B cell (primary cell): ENCODE measurements around the gene SCMH1.
"Not testable (repeated sequence)": the region's sequence is repeated elsewhere in the genome, so short reads cannot be mapped to it uniquely, and the experiment has no call there.

Experiments
- CTCF ChIP-seq: fragments of 200-600 bp; IDR thresholded peaks from one replicate; pipeline ENCODE4 v1.8.0; 2022; ENCODE audit warnings: antibody characterized with exemption, mild to moderate bottlenecking
- EZH2 ChIP-seq: IDR thresholded peaks from 2 replicates; pipeline ENCODE4 v1.6.1; 2012; ENCODE audit warnings: borderline replicate concordance, low read depth, mild to moderate bottlenecking, moderate library complexity, low read length; ENCODE audit not compliant: insufficient read depth, poor library complexity, severe bottlenecking

DNA sequence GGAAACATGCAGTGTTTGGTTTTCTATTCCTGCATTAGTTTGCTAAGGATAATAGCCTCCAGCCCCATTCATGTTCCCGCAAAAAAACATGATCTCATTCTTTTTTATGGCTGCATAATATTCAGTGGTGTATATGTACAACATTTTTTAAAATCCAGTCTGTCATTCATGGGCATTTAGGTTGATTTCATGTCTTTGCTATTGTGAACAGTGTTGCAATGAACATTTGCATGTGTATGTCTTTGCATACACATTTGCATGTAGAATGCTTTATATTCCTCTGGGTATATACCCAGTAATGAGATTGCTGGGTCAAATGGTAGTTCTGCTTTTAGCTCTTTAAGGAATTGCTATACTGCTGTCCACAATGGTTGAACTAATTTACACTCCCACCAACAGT, 9.0 kb upstream of the SCMH1 start:
- not testable (repeated sequence) for TF ChIP-seq CTCF, EZH2
